Suprapubic skin (tissue), 3 donors: ENCODE results near the gene ARL5B.

Experiments
- EP300 ChIP-seq: sonication (generic); formaldehyde crosslinking; IDR thresholded peaks from one replicate; pipeline ENCODE4 v1.6.1; 2017; ENCODE audit warnings: antibody characterized with exemption
- TF ChIP-seq, protein P1 (sequence below), 2 donors: fragments of 200-600 bp in 1 of 2; fragments of 450-650 bp in 1 of 2; sonication (generic) in 1 of 2; IDR thresholded peaks; one replicate each; pipeline ENCODE4 v1.5.1; 2016 to 2019; ENCODE audit warnings: antibody characterized with exemption in 2 of 2, mild to moderate bottlenecking in 1 of 2, moderate library complexity in 1 of 2

DNA sequence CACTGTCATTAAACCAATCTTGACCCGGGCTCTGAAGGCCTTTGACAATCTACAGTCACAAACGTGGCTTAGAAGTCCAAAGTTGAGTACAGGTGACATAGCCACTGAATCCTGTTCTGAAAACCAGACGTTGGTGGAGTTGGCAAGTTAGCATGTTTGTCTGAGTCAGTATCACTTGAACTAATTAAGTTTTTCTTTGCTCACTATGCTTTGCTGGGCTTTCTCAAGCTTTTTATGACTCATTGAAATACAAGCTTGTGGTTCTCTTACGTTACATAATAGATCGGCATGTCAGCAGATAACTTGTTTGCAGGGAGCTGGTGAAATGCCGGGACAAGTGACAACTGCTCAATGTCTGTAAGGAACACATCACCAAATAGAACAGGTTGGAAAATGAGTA, 53.8 kb downstream of the ARL5B start:
- TF ChIP-seq, protein P1, sequence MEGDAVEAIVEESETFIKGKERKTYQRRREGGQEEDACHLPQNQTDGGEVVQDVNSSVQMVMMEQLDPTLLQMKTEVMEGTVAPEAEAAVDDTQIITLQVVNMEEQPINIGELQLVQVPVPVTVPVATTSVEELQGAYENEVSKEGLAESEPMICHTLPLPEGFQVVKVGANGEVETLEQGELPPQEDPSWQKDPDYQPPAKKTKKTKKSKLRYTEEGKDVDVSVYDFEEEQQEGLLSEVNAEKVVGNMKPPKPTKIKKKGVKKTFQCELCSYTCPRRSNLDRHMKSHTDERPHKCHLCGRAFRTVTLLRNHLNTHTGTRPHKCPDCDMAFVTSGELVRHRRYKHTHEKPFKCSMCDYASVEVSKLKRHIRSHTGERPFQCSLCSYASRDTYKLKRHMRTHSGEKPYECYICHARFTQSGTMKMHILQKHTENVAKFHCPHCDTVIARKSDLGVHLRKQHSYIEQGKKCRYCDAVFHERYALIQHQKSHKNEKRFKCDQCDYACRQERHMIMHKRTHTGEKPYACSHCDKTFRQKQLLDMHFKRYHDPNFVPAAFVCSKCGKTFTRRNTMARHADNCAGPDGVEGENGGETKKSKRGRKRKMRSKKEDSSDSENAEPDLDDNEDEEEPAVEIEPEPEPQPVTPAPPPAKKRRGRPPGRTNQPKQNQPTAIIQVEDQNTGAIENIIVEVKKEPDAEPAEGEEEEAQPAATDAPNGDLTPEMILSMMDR (IDR thresholded peaks at IDR 0.05): no peak
- TF ChIP-seq EP300: no peak
